H9 (cell line): ENCODE data around the gene CDADC1. TPM values are rescaled to one million over a fixed set of nuclear protein-coding genes. Genes with fewer than 3 reads are reported as not detected.
"Not testable (repeated sequence)": the region's sequence is repeated elsewhere in the genome, so short reads cannot be mapped to it uniquely, and the experiment has no call there.

Source experiments
- DNase-seq: peaks from one replicate; pipeline ENCODE4 v3.0.0-alpha.2; 2017
- H2AFZ ChIP-seq: one replicate; pipeline ENCODE4 v1.6.1; 2013; ENCODE audit warnings: mild to moderate bottlenecking, low read length, control low read depth, moderate library complexity
- H2AK5ac ChIP-seq: 2 replicates; pipeline ENCODE4 v1.6.1; 2013; ENCODE audit warnings: low read length, control low read depth, mixed read lengths; ENCODE audit not compliant: insufficient read length
- H2BK120ac ChIP-seq: one replicate; pipeline ENCODE4 v1.6.1; 2013; ENCODE audit warnings: low read depth, mild to moderate bottlenecking, low read length, control low read depth, inconsistent platforms; ENCODE audit not compliant: poor library complexity, severe bottlenecking
- H2BK12ac ChIP-seq: 2 replicates; pipeline ENCODE4 v1.6.1; 2013; ENCODE audit warnings: low read length, control low read depth, mixed read lengths, low read depth; ENCODE audit not compliant: insufficient read length
- H2BK15ac ChIP-seq: 2 replicates; pipeline ENCODE4 v1.6.1; 2013; ENCODE audit warnings: low read depth, low read length, control low read depth
- H2BK20ac ChIP-seq: one replicate; pipeline ENCODE4 v1.6.1; 2013; ENCODE audit warnings: low read depth, mild to moderate bottlenecking, low read length, control low read depth, inconsistent platforms; ENCODE audit not compliant: poor library complexity, severe bottlenecking
- H2BK5ac ChIP-seq: 2 replicates; pipeline ENCODE4 v1.6.1; 2013; ENCODE audit warnings: low read length, control low read depth, mixed read lengths; ENCODE audit not compliant: insufficient read length
- H3K14ac ChIP-seq: 2 replicates; pipeline ENCODE4 v1.6.1; 2013; ENCODE audit warnings: low read length, control low read depth; ENCODE audit not compliant: insufficient read depth
- H3K18ac ChIP-seq: 2 replicates; pipeline ENCODE4 v1.6.1; 2013; ENCODE audit warnings: low read depth, mild to moderate bottlenecking, mixed read lengths, low read length, control low read depth; ENCODE audit not compliant: insufficient read length
- H3K23ac ChIP-seq: 2 replicates; pipeline ENCODE4 v1.6.1; 2013; ENCODE audit warnings: low read length, control low read depth, mixed read lengths, low read depth; ENCODE audit not compliant: insufficient read length
- H3K23me2 ChIP-seq: 2 replicates; pipeline ENCODE4 v1.6.1; 2013; ENCODE audit warnings: low read depth, mild to moderate bottlenecking, mixed read lengths, low read length, control low read depth; ENCODE audit not compliant: insufficient read length, poor library complexity, severe bottlenecking
- H3K27ac ChIP-seq: 2 replicates; pipeline ENCODE4 v1.5.1; 2013; ENCODE audit warnings: low read length, control low read depth, mixed read lengths, low read depth; ENCODE audit not compliant: insufficient read length
- H3K27me3 ChIP-seq: 2 replicates; pipeline ENCODE4 v1.6.1; 2013; ENCODE audit warnings: low read length, control low read depth, inconsistent platforms; ENCODE audit not compliant: insufficient read depth
- H3K4ac ChIP-seq: 2 replicates; pipeline ENCODE4 v1.6.1; 2013; ENCODE audit warnings: low read depth, mild to moderate bottlenecking, control low read depth, inconsistent platforms, low read length, moderate library complexity
- H3K4me1 ChIP-seq: 2 replicates; pipeline ENCODE4 v1.6.1; 2013; ENCODE audit warnings: low read length, control low read depth, inconsistent platforms; ENCODE audit not compliant: insufficient read depth
- H3K4me2 ChIP-seq: 2 replicates; pipeline ENCODE4 v1.6.1; 2013; ENCODE audit warnings: low read length, control low read depth, mixed read lengths; ENCODE audit not compliant: insufficient read length, insufficient read depth
- H3K56ac ChIP-seq: 2 replicates; pipeline ENCODE4 v1.6.1; 2013; ENCODE audit warnings: low read depth, mild to moderate bottlenecking, mixed read lengths, low read length, control low read depth; ENCODE audit not compliant: insufficient read length
- H3K79me1 ChIP-seq: 2 replicates; pipeline ENCODE4 v1.6.1; 2013; ENCODE audit warnings: low read depth, mild to moderate bottlenecking, moderate library complexity, low read length, control low read depth, inconsistent platforms; ENCODE audit not compliant: insufficient read depth, poor library complexity, severe bottlenecking
- H3K79me2 ChIP-seq: 2 replicates; pipeline ENCODE4 v1.6.1; 2013; ENCODE audit warnings: low read length, control low read depth, inconsistent platforms; ENCODE audit not compliant: insufficient read depth
- H3K9ac ChIP-seq: 2 replicates; pipeline ENCODE4 v1.6.1; 2013; ENCODE audit warnings: low read length, control low read depth, mixed read lengths; ENCODE audit not compliant: insufficient read length; ENCODE audit errors: extremely low read depth
- H3K9me3 ChIP-seq: one replicate; pipeline ENCODE4 v1.6.1; 2013; ENCODE audit warnings: low read depth, low read length, inconsistent platforms; ENCODE audit not compliant: control insufficient read depth
- H3T11ph ChIP-seq: one replicate; pipeline ENCODE4 v1.6.1; 2013; ENCODE audit warnings: mild to moderate bottlenecking, low read length, control low read depth, inconsistent platforms
- H4K20me1 ChIP-seq: one replicate; pipeline ENCODE4 v1.6.1; 2013; ENCODE audit not compliant: control insufficient read depth, insufficient read length, insufficient read depth
- H4K5ac ChIP-seq: 2 replicates; pipeline ENCODE4 v1.6.1; 2013; ENCODE audit warnings: low read depth, mild to moderate bottlenecking, mixed read lengths, low read length, control low read depth; ENCODE audit not compliant: insufficient read length
- H4K8ac ChIP-seq: replicated peaks from 2 replicates; pipeline ENCODE4 v1.6.1; 2013; ENCODE audit warnings: low read length, control low read depth, mixed read lengths, low read depth; ENCODE audit not compliant: insufficient read length
- H4K91ac ChIP-seq: 2 replicates; pipeline ENCODE4 v1.6.1; 2013; ENCODE audit warnings: low read depth, mild to moderate bottlenecking, moderate library complexity, mixed read lengths, low read length, control low read depth; ENCODE audit not compliant: insufficient read length
- H3K27ac Mint-ChIP-seq, 3 experiments: 2 replicates in 2 of 3; 3 replicates in 1 of 3; pipeline ENCODE4 v1.8.0; 2020 to 2021; ENCODE audit warnings: mixed read lengths in 3 of 3, mild to moderate bottlenecking in 1 of 3, moderate library complexity in 1 of 3
- H3K27me3 Mint-ChIP-seq: 2 replicates; pipeline ENCODE4 v1.8.0; 2021; ENCODE audit warnings: low read depth, mild to moderate bottlenecking, moderate library complexity, mixed read lengths
- H3K36me3 Mint-ChIP-seq, 3 experiments: 2 replicates in 2 of 3; 3 replicates in 1 of 3; pipeline ENCODE4 v1.8.0; 2020 to 2021; ENCODE audit warnings: low read depth in 3 of 3, mixed read lengths in 3 of 3; ENCODE audit not compliant: insufficient read depth in 1 of 3
- H3K4me1 Mint-ChIP-seq, 2 experiments: 2 replicates each; pipeline ENCODE4 v1.8.0; 2020; ENCODE audit warnings: mixed read lengths in 2 of 2
- H3K4me3 Mint-ChIP-seq, 2 experiments: 2 replicates in 1 of 2; 3 replicates in 1 of 2; pipeline ENCODE4 v1.8.0; 2020 to 2021; ENCODE audit warnings: mild to moderate bottlenecking in 2 of 2, mixed read lengths in 2 of 2, moderate library complexity in 1 of 2
- H3K9me3 Mint-ChIP-seq, 2 experiments: 2 replicates in 1 of 2; 3 replicates in 1 of 2; pipeline ENCODE4 v1.8.0; 2020; ENCODE audit warnings: mild to moderate bottlenecking in 2 of 2, mixed read lengths in 2 of 2, moderate library complexity in 1 of 2
- WGBS: extraction: QIAGEN DNeasy Blood & Tissue Kit; methylation state at CpG from one replicate; pipeline ENCODE4 v1.1.7; 2013; ENCODE audit warnings: missing lambda C conversion rate, low lambda C conversion rate, mixed read lengths; ENCODE audit not compliant: insufficient read length; ENCODE audit errors: extremely low coverage; 5-methylcytosine and 5-hydroxymethylcytosine counted together
- total RNA-seq: library from RNA; stranded (reverse); gene quantifications from 2 replicates; pipeline ENCODE4 v1.2.1, GENCODE V29; 2021
- TF ChIP-seq, protein P1 (sequence below): fragments of 200-600 bp; sonication (generic); conservative IDR thresholded peaks from 3 replicates; pipeline ENCODE4 v1.8.0; 2021; ENCODE audit warnings: antibody characterized with exemption, mild to moderate bottlenecking

CDADC1 gene
- total RNA-seq, 1 experiment from 2014 or later = 4.9 TPM

DNA sequence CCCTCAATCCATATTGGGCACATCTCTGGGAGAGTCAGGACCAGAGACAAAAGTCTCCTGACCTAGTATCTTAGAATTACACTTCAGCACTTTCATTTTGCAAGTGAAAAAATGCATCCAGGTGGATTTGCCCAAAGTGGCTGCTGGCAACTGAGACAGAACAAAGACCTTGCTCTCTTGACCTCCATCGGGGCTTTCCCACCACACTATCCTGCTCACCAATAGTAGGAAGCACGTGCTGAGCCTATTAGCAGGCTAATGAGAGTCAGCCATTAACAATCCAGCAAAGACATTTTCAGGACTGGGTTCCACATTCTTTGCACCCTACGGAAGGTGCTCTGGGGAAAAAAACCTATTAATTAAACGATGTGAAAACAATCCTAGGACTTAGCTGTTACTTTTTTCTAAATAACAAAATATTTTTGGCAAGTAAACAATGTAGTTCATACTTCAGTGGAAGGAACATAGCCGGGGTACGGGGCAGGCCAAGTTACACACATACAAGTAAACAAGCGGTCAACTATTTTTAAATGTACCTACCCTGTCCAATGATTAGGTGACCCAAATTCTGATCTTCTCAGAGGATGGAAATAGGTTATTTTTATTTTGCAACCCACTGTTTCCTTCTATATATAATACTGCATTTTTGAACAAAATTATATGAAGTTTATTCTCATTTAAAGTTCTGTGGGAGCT lies 78.6 kb downstream of the CDADC1 start:
- TF ChIP-seq, protein P1, sequence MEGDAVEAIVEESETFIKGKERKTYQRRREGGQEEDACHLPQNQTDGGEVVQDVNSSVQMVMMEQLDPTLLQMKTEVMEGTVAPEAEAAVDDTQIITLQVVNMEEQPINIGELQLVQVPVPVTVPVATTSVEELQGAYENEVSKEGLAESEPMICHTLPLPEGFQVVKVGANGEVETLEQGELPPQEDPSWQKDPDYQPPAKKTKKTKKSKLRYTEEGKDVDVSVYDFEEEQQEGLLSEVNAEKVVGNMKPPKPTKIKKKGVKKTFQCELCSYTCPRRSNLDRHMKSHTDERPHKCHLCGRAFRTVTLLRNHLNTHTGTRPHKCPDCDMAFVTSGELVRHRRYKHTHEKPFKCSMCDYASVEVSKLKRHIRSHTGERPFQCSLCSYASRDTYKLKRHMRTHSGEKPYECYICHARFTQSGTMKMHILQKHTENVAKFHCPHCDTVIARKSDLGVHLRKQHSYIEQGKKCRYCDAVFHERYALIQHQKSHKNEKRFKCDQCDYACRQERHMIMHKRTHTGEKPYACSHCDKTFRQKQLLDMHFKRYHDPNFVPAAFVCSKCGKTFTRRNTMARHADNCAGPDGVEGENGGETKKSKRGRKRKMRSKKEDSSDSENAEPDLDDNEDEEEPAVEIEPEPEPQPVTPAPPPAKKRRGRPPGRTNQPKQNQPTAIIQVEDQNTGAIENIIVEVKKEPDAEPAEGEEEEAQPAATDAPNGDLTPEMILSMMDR = no peak
- Histone ChIP-seq H3K4ac (no peak overlapping the region), H2AFZ (no peak overlapping the region)

DNA sequence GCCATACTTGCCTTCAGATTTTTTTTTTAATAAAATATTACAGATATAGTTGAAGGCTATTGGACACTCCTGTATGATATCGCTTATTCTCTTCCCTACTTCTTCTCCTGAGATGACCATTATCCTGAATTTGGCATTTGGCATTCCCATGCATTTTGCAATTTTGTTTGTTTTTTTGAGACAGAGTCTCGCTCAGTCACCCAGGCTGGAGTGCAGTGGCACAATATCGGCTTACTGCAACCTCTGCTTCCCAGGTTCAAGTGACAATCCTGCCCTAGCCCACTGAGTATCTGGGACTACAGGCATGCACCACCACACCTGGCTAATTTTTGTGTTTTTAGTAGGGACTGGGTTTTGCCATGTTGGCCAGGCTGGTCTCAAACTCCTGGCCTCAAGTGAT lies 79.4 kb downstream of the CDADC1 start:
- H2BK5ac ChIP-seq, H4K91ac ChIP-seq, H2AFZ ChIP-seq, H4K8ac ChIP-seq, H4K20me1 ChIP-seq, H3K4me2 ChIP-seq, H2AK5ac ChIP-seq, H3K23ac ChIP-seq, H3K9me3 ChIP-seq, H3K79me1 ChIP-seq, H3T11ph ChIP-seq, H3K14ac ChIP-seq, H3K4me3 Mint-ChIP-seq, H3K9me3 Mint-ChIP-seq, H3K4me1 ChIP-seq, H3K27ac Mint-ChIP-seq, H3K27me3 Mint-ChIP-seq, H2BK20ac ChIP-seq, H3K4me1 Mint-ChIP-seq, H3K36me3 Mint-ChIP-seq, H3K56ac ChIP-seq, H3K18ac ChIP-seq, H2BK120ac ChIP-seq, H4K5ac ChIP-seq, H3K27me3 ChIP-seq, H3K23me2 ChIP-seq, H2BK15ac ChIP-seq, H3K27ac ChIP-seq, H3K9ac ChIP-seq, H3K79me2 ChIP-seq, DNase-seq, H2BK12ac ChIP-seq, H3K4ac ChIP-seq: not testable (repeated sequence)
- no CpG with 5 or more reads among the region's 3 CpGs for WGBS

More for the DNA sequence above, 78.6 kb downstream of the CDADC1 start:
- H4K5ac ChIP-seq = no peak overlapping the region
- no peaks in the 10 kb centered on the region for H3K4me1 Mint-ChIP-seq
- no peaks in the 10 kb centered on the region for H3K4me1 ChIP-seq
- no peaks in the 10 kb centered on the region for H3K27me3 ChIP-seq
- no peak overlapping the region for H3K4me3 Mint-ChIP-seq
- H3K18ac ChIP-seq = no peak overlapping the region
- no peaks in the 10 kb centered on the region for H3K79me1 ChIP-seq
- no peak overlapping the region for H2BK5ac ChIP-seq
- H3K23ac ChIP-seq = no peak overlapping the region
- H3K9me3 ChIP-seq = no peaks in the 10 kb centered on the region
- H3K9ac ChIP-seq = no peak overlapping the region
- no peak for DNase-seq
- no peak overlapping the region for H4K8ac ChIP-seq
- H3K4me2 ChIP-seq = no peak overlapping the region
- H2BK120ac ChIP-seq = no peak overlapping the region
- no peak overlapping the region for H3K56ac ChIP-seq
- no peak overlapping the region for H3K14ac ChIP-seq
- H3K79me2 ChIP-seq = no peaks in the 10 kb centered on the region
- no peak overlapping the region for H2BK20ac ChIP-seq
- H2BK15ac ChIP-seq = no peak overlapping the region
- no peak overlapping the region for H2BK12ac ChIP-seq
- H3K27ac ChIP-seq = no peak overlapping the region
- H3K9me3 Mint-ChIP-seq = no peaks in the 10 kb centered on the region
- no peaks in the 10 kb centered on the region for H3K36me3 Mint-ChIP-seq
- H4K91ac ChIP-seq = no peak overlapping the region
- H3T11ph ChIP-seq = no peak overlapping the region
- H4K20me1 ChIP-seq = no peaks in the 10 kb centered on the region
- no peaks in the 10 kb centered on the region for H3K23me2 ChIP-seq
- H2AK5ac ChIP-seq = no peak overlapping the region
- H3K27me3 Mint-ChIP-seq = no peaks in the 10 kb centered on the region
- no peak overlapping the region for H3K27ac Mint-ChIP-seq
- no CpG with 5 or more reads among the region's 7 CpGs for WGBS
